Activated gamma-delta T cell treated with Interleukin-2 at 50 U/mL for 16 hours (primary cell): ENCODE measurements around the gene MRPL27.

ENCODE experiments used
- DNase-seq: peaks from one replicate; pipeline ENCODE4 v3.0.0-alpha.2; 2020

Gene MRPL27

GRCh38 chr17:50382931-50383330 is 9.9 kb upstream of the MRPL27 start:
- no peak for DNase-seq

GRCh38 chr17:50381920-50382319 is 8.9 kb upstream of the MRPL27 start:
- DNase-seq = no peak

DNA sequence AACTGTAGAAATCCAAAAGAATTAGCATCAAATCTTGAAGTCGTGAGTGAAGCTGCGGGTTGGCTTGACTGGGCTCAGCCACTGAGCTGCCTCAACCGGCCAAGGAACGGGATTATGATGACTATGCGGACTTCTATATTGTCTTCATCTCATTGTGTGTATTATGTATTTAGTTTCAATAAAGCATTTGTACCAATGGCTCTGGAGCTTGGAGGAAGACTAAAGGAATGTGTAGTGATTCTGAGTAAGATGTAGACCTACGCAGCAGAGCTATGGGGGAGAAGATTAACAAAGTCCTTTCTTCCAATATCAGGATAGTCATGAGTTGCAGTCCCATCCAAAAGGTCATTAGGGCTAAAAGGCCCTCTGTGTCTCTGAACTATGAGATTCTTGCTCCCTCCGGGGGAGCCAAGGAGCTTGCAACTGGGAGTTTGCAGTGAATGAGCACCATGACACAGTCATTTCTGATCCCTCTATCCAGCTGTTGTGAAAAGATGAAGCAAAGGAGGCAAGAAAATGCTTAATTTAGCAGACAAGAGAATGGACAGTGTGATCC is 8.4 kb upstream of the MRPL27 start:
- no peak for DNase-seq

GRCh38 chr17:50380369-50381259 is 7.6 kb upstream of the MRPL27 start:
- no peak for DNase-seq

GRCh38 chr17:50379351-50380132 is 6.6 kb upstream of the MRPL27 start:
- DNase-seq = no peak

GRCh38 chr17:50375858-50376538 is 3.0 kb upstream of the MRPL27 start:
- no peak for DNase-seq

- no peak for DNase-seq
These were observed 721 bp upstream of the MRPL27 start for GRCh38 chr17:50373705-50374104.

- no peak for DNase-seq
These were observed 694 bp downstream of the MRPL27 start for GRCh38 chr17:50372222-50372757.

GRCh38 chr17:50371526-50371925 is 1.5 kb downstream of the MRPL27 start:
- no peak for DNase-seq

DNA sequence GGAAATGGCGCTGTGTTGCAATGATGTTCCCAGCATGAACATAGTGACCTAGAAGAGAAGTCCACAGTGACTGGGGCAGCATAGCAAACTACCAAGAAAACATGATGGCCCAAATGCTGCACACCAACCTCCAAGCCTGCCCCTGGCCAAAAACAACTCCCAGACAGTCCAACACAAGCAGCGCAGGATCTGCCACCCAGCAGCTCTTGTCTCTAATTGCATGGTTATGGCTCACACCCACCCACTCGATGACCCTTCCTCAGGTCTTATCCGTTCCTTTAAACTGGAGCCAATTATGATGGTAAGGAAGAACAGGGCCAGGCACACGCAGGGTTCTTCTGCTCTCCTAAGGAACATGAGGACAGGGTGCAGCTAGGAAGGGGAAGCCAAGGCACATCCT is 2.9 kb downstream of the MRPL27 start:
- DNase-seq = no peak

- no peak for DNase-seq
These were observed 5.6 kb downstream of the MRPL27 start for GRCh38 chr17:50367401-50367800.

DNA sequence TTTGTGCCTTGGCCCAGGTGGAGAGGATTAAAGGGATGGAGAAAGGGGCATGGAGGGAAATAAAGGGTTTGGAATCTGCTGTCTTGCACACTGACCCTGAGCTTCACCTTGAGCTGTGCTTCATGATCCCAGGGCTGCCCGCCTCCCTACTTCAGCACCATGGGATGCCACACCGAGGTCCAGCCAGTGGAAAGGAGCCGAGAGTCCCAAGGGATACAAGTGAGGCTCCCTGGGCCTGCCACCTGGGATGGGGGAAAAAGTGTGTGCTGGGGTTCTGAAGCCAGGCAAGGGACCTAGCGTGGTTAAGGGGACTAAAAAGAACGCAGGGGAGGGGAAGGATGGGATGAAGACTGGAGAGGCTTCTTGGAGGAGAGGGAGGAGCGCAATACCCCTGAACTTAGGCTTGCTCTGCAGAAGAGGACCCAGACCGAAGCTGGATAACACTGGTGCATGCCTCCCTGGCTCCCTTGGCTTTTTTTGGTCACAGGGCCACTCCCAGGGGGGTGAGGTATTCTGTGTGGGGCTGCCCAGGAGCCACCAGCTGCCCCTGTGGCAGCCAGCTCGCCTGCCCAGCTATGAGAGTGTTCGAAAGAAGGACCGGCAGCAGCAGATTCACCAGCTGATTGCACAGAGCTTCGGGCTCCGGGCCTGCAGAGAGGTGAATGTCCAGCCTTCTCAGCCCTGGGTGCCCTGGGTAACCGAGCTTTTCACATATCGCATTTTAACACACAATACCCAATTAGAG is 7.2 kb downstream of the MRPL27 start:
- no peak for DNase-seq

DNA sequence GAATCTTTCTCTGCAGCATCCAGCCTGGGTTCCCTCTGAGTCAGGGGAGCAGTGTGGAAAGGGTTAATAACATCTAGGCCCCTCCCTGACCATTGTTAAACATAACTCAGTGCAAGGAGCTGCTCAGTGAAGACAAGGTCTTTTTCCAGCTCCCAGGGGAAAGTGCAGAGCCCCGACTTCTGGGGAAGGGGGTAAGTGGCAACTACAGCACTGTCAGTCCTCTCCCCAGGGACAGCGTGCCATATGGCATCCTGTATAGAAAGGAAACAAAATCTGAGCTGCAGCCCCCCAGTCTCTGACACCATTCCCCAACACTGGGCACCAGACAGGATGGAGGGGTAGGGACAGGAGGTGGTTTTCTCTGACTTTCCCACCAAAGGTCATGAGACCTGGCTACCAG is 7.8 kb downstream of the MRPL27 start:
- no peak for DNase-seq

DNA sequence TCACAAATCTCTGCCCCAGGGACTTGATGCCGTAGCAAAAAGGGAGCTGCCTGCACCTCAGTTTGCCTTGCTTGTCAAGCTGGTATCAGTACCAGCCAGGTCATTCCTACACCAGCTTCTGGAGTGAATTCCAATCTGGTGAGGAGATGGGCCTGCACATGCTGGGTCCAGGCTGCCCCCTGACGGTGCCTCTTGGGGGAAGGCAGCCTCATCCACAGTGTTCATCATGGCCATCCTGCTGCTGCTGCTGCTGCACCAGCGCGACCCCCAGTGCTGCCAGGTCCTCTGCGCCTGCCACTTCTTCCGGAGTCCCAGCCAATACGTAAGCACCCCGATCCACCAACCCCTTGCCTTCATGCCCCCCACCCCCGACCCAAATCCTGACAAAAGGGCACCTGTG is 8.3 kb downstream of the MRPL27 start:
- no peak for DNase-seq

GRCh38 chr17:50364061-50364458 is 8.9 kb downstream of the MRPL27 start:
- no peak for DNase-seq

GRCh38 chr17:50363217-50364060 is 9.5 kb downstream of the MRPL27 start:
- DNase-seq = no peak

DNA sequence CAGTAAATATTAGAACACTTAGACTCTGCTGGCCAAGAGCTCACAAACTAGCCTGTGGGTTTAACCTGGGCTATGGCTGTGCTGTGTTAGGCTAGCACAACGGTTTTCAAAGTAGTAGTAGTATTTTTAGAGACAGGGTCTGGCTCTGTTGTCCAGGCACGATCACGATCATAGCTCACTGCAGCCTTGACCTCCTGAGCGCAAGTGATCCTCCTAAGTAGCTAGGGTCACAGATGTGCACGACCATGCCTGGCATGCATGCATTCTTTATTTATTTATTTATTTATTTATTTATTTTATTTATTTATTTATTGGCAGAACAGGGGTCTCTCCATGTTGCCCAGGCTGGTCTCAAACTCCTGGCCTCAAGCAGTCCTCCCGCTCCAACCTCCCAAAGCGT is 10.3 kb downstream of the MRPL27 start:
- no peak for DNase-seq

DNA sequence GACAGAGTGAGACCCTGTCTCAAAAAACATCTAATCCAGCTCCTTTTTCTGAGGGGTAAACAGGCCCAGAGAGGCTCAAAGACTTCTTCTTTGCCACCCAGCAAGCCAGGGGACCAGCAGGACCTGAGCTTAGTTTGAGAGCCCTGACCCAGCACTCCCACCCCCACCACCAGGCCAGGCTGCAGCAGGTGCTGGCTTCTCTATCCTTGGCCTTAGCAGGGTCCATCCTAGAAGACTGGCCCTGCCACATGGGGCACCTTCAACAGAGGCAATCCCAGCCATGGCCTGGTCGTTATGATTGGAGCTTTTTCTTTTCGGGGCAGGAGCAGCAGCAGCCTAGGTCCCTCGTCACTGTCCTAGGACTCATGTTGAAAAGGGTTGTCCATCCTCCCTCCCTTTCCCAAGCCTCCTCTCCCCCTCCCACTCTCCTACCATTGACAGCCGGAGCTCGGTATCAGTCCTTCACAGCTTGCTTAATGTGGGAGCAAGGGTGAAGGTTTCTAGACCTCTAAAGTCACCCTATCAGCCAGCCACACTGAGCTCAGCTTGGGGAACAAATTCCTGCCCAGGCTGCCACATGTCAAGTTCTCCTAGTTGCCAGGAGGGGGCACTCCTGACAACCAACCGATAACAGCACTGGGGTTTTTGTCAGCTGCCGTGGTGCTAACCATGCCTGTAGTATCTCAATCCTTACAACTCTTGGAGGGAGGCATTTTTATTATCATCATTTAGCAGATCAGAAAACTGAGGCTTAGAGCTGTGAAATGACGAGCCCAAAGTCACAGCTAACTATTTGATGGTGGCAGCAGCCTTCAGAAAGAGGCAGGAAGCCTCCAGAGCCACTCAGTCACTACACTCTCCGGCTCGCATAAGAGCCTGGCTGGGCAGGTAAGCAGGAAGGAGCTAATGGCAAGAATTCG is 11.2 kb downstream of the MRPL27 start:
- peak; percentile 52 for DNase-seq

DNA sequence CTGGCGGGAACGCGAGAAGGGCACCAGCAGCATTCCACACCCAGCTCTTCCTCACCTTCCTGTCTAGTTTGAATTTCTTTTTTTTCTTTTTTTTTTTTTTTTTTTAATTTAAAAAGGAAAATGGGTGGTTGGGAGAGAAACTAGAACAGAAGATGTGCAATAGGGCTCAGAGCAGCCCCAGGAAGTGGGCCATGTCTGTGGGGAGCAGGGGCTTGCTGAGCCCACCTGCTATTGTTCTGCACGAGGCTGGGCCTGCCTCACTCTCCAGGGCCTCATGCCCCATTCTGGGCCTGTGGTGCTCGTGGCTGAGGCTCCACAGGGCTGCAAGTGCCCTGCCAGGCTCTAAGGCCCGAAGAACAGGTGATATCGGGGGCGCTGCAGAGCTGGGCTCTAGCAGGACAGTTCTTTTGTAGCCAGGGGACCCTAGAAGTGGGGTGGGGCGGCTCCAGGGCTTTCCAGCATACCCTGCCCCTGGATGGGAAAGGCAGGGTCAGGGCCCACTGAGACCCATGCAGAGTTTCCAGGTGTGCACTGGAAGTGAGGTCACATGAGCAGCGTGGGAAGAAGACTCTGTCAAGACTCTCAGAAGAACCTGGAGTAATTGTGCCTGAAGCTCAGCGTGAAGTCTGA is 12.4 kb downstream of the MRPL27 start:
- no peak for DNase-seq
